GM12874 (cell line): Measurements from ENCODE around the gene RPUSD1.

Source experiments
- CTCF ChIP-seq: IDR thresholded peaks from 2 replicates; pipeline ENCODE4 v1.5.1; 2011; ENCODE audit warnings: low read depth, mild to moderate bottlenecking, control low read depth, low read length, moderate library complexity; ENCODE audit not compliant: insufficient read depth

The RPUSD1 gene

GRCh38 chr16:787978-788398 is at the start of gene RPUSD1:
Gene RPUSD1 (minus strand): TSS chr16:788381. CDS start chr16:787737, 644 bp downstream.
- no peak for TF ChIP-seq CTCF

GRCh38 chr16:836221-836620 is 48.0 kb upstream of the RPUSD1 start:
- no peak for TF ChIP-seq CTCF

GRCh38 chr16:835373-835772 is 47.2 kb upstream of the RPUSD1 start:
- no peak for TF ChIP-seq CTCF

- no peak for TF ChIP-seq CTCF
These were observed 45.2 kb upstream of the RPUSD1 start for GRCh38 chr16:833411-833810.

- no peak for TF ChIP-seq CTCF
These were observed 44.6 kb upstream of the RPUSD1 start for GRCh38 chr16:832652-833336.

GRCh38 chr16:831571-832413 is 43.6 kb upstream of the RPUSD1 start:
- no peak for TF ChIP-seq CTCF

- TF ChIP-seq CTCF, result no peak
These were observed 42.8 kb upstream of the RPUSD1 start for GRCh38 chr16:830871-831570.
